Upper lobe of right lung (tissue), 1 donor: ENCODE data around the gene PIP5KL1. TPM values are rescaled to one million over a fixed set of nuclear protein-coding genes. Genes with fewer than 3 reads are reported as not detected.
A peak's percentile ranks its signal among the peaks of the same experiment; 100 is the strongest.

Experiments used
- ATAC-seq: fragments of 200-7000 bp; cut with Tn5 transposase; one replicate; pipeline ENCODE4 v1.9.1; 2020; ENCODE audit warnings: mild to moderate bottlenecking, moderate library complexity
- DNase-seq: peaks from one replicate; pipeline ENCODE4 v3.0.0-alpha.2; 2020
- H3K27ac ChIP-seq: fragments of 200-600 bp; one replicate; pipeline ENCODE4 v1.8.0; 2022
- H3K27me3 ChIP-seq: fragments of 200-600 bp; one replicate; pipeline ENCODE4 v1.8.0; 2022; ENCODE audit warnings: mild to moderate bottlenecking
- H3K36me3 ChIP-seq: fragments of 200-600 bp; one replicate; pipeline ENCODE4 v1.8.0; 2022
- H3K4me1 ChIP-seq: fragments of 200-600 bp; one replicate; pipeline ENCODE4 v1.8.0; 2022
- H3K4me3 ChIP-seq: fragments of 200-600 bp; one replicate; pipeline ENCODE4 v1.8.0; 2022; ENCODE audit warnings: mild to moderate bottlenecking
- H3K9me3 ChIP-seq: fragments of 200-600 bp; one replicate; pipeline ENCODE4 v1.8.0; 2022
- CTCF ChIP-seq: fragments of 200-600 bp; IDR thresholded peaks from one replicate; pipeline ENCODE4 v1.8.0; 2022; ENCODE audit warnings: antibody characterized with exemption
- intact Hi-C: fragments of 100-400 bp; cut with DNase I; formaldehyde crosslinking; loops from one replicate; pipeline ENCODE4 v1.11.0; 2022
- total RNA-seq: library from RNA; stranded (reverse); fragmentation: NEBNext Ultra II Directional; extraction: Animal tissue kit (Norgen Biotek cat#: 25700); gene quantifications from one replicate; pipeline ENCODE4 v1.2.1, GENCODE V29; 2021
- donor health status: DM: no; HTN: yes; CAD: no; lungs with severe emphysema.

The PIP5KL1 gene
- total RNA-seq, 1 donor from 2014 or later, result 3.5 TPM

GRCh38 chr9:127940593-127940992 is 10.0 kb upstream of the PIP5KL1 start:
- Histone ChIP-seq H3K4me1 (peaks cover 16% of the 10 kb centered on the region), H3K9me3 (no peaks in the 10 kb centered on the region), H3K4me3 (no peak overlapping the region), H3K27ac (no peak overlapping the region), H3K36me3 (peaks cover 29% of the 10 kb centered on the region), H3K27me3 (no peaks in the 10 kb centered on the region)
- ATAC-seq, result no peak
- intact Hi-C loops, result loop anchor here (5.0 to 10.0 kb wide), 2 partner anchors 97 to 174 kb away; no protein-coding TSS in a partner anchor
- no peak for TF ChIP-seq CTCF
- no peak for DNase-seq

GRCh38 chr9:127938298-127938690 is 7.7 kb upstream of the PIP5KL1 start:
- Histone ChIP-seq H3K27me3 (no peaks in the 10 kb centered on the region), H3K9me3 (no peaks in the 10 kb centered on the region), H3K36me3 (peaks cover 18% of the 10 kb centered on the region), H3K4me3 (peak overlapping the region; percentile 88), H3K27ac (peak overlapping the region; percentile 77), H3K4me1 (peaks cover 19% of the 10 kb centered on the region)
- intact Hi-C loops, result no loop called here
- TF ChIP-seq CTCF, result no peak
- ATAC-seq (no peak), DNase-seq (no peak)

GRCh38 chr9:127937388-127938297 is 7.1 kb upstream of the PIP5KL1 start, which contains the start of gene DPM2:
Gene DPM2 (minus strand): TSS chr9:127937854. CDS start chr9:127937820, 34 bp downstream.
- ATAC-seq (peak; percentile 90), DNase-seq (peak; percentile 90)

GRCh38 chr9:127937056-127937387 is 6.4 kb upstream of the PIP5KL1 start:
- peaks cover 19% of the 10 kb centered on the region for H3K4me1 ChIP-seq
- DNase-seq (no peak), ATAC-seq (no peak)
- H3K36me3 ChIP-seq, result peaks cover 7% of the 10 kb centered on the region
- H3K9me3 ChIP-seq, result no peaks in the 10 kb centered on the region
- H3K27me3 ChIP-seq, result no peaks in the 10 kb centered on the region
- peak overlapping the region; percentile 77 for H3K27ac ChIP-seq
- peak overlapping the region; percentile 88 for H3K4me3 ChIP-seq
- intact Hi-C loops, result no loop called here
- no peak for TF ChIP-seq CTCF

More at GRCh38 chr9:127937388-127938297, 7.1 kb upstream of the PIP5KL1 start, which contains the start of gene DPM2:
- Histone ChIP-seq H3K4me1 (peaks cover 19% of the 10 kb centered on the region), H3K36me3 (peaks cover 13% of the 10 kb centered on the region), H3K9me3 (no peaks in the 10 kb centered on the region), H3K4me3 (peak within 1 kb of the TSS; percentile 88), H3K27me3 (no peaks in the 10 kb centered on the region), H3K27ac (peak within 1 kb of the TSS; percentile 77)
- intact Hi-C loops, result no loop called here
- no peak for TF ChIP-seq CTCF

GRCh38 chr9:127936347-127936852 is 5.8 kb upstream of the PIP5KL1 start:
- Histone ChIP-seq H3K4me1 (peaks cover 19% of the 10 kb centered on the region), H3K9me3 (no peaks in the 10 kb centered on the region), H3K4me3 (peak overlapping the region; percentile 88), H3K36me3 (peaks cover 7% of the 10 kb centered on the region), H3K27ac (no peak overlapping the region), H3K27me3 (no peaks in the 10 kb centered on the region)
- TF ChIP-seq CTCF, result no peak
- ATAC-seq, result no peak
- no peak for DNase-seq
- intact Hi-C loops, result no loop called here
